ENCODE results near the gene AMOT. TPM values are rescaled to one million over a fixed set of nuclear protein-coding genes. Genes with fewer than 3 reads are reported as not detected.

AMOT gene
- total RNA-seq, 2 donors from 2014 or later, result 4.2 to 7.3 TPM

DNA sequence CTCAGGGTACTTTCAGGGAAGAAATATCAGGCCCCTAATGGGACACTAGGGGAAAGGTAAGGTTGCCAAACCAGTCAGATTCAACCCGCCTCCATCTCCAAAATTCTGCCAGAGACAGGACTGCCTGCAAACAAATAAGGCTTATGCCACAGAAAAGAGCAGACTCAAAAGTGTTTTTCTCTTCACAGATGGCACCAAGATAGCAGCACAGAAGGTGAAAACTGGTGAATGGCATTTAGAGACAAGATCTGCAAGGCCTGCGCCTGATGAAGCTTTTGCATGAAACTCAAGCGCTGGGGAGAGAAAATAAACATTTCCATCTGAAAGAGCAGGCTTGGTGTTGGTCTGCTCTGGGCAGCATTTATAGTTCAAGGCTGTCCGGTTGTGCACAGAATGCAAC lies 27.9 kb downstream of the AMOT start:
- 79 to 95% methylated on average over 3 to 4 of the region's 4 CpGs for WGBS, 2 donors
- no peak for DNase-seq

DNA sequence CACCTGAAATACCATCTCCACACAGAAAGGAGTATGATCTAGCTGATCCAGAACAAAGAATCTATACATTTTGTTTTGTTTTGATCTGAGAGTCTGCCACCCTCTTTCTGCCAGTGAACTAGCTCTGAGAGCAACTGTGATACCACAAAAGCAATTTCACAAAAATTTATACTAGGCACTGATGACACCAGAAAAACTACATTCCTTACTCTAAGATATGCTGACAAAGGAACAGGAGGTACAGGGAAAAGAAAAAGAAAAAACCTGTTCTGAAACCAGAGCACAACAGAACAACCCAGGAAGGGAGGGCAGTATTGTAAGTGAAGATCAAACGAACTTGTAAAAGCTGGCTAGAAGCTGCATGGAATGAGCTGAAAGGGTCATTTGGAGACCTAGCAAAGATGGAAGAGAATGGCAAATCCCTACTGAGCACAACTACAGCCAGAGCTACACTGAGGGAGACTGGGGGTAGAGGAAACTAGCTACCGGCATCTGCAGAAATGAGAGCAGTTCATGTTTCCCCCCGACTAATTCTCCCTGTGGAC lies 31.9 kb downstream of the AMOT start:
- Histone ChIP-seq H3K27me3 (no peaks in the 10 kb centered on the region), H3K4me3 (no peak overlapping the region), H3K4me1 (no peaks in the 10 kb centered on the region), H3K36me3 (replicated peaks in 1 of 2; ENCODE audit: insufficient read depth in 1 of 2, low read depth in 2 of 2) (no peaks in the 10 kb centered on the region), H3K27ac (no peak overlapping the region), H3K9me3 (no peaks in the 10 kb centered on the region)
- no peak for DNase-seq
- intact Hi-C loops (cut with DNase I), result no loop called here
- TF ChIP-seq POLR2A (IDR thresholded peaks at IDR 0.05), result no peak
- TF ChIP-seq, protein P1, sequence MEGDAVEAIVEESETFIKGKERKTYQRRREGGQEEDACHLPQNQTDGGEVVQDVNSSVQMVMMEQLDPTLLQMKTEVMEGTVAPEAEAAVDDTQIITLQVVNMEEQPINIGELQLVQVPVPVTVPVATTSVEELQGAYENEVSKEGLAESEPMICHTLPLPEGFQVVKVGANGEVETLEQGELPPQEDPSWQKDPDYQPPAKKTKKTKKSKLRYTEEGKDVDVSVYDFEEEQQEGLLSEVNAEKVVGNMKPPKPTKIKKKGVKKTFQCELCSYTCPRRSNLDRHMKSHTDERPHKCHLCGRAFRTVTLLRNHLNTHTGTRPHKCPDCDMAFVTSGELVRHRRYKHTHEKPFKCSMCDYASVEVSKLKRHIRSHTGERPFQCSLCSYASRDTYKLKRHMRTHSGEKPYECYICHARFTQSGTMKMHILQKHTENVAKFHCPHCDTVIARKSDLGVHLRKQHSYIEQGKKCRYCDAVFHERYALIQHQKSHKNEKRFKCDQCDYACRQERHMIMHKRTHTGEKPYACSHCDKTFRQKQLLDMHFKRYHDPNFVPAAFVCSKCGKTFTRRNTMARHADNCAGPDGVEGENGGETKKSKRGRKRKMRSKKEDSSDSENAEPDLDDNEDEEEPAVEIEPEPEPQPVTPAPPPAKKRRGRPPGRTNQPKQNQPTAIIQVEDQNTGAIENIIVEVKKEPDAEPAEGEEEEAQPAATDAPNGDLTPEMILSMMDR (IDR thresholded peaks at IDR 0.05), result no peak
- WGBS, 2 donors, result 73 to 83% methylated on average over 3 of the region's 3 CpGs
- no peak for ATAC-seq

More for the DNA sequence above, 27.9 kb downstream of the AMOT start:
- Histone ChIP-seq H3K4me3 (no peak overlapping the region), H3K4me1 (no peaks in the 10 kb centered on the region), H3K27me3 (no peaks in the 10 kb centered on the region), H3K27ac (no peak overlapping the region), H3K36me3 (replicated peaks in 1 of 2; ENCODE audit: insufficient read depth in 1 of 2, low read depth in 2 of 2) (no peaks in the 10 kb centered on the region), H3K9me3 (no peaks in the 10 kb centered on the region)
- no peak for TF ChIP-seq POLR2A (IDR thresholded peaks at IDR 0.05)
- TF ChIP-seq, protein P1 (IDR thresholded peaks at IDR 0.05), result no peak
- ATAC-seq, result no peak
- intact Hi-C loops (cut with DNase I), result no loop called here

DNA sequence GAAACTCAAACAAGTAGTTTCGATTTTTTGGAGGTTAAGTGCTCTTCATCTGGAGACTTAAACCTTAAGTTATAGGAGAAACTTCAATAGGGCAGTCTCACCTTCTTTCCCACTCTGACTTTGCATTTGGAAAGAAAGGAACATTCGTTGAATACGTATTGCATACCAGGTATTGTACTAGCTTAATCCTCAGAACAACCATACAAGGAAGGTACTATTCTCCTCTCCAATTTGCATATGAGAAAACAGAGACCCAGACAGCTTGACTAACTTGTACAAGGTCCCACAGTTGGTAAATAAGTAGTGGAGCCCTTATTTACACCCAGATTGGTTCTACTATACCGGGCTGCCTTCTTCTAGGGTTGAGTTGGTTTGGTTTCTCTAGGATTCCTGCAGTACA lies 32.6 kb downstream of the AMOT start:
- H3K27me3 ChIP-seq, result no peaks in the 10 kb centered on the region
- 66 to 74% methylated on average over 4 of the region's 4 CpGs for WGBS, 2 donors
- H3K4me1 ChIP-seq, result no peaks in the 10 kb centered on the region
- ATAC-seq (no peak), DNase-seq (no peak)
- no peaks in the 10 kb centered on the region for H3K9me3 ChIP-seq
- TF ChIP-seq, protein P1 (IDR thresholded peaks at IDR 0.05), result no peak
- TF ChIP-seq POLR2A (IDR thresholded peaks at IDR 0.05), result no peak
- no peaks in the 10 kb centered on the region for H3K36me3 ChIP-seq (replicated peaks in 1 of 2; ENCODE audit: insufficient read depth in 1 of 2, low read depth in 2 of 2)
- no peak overlapping the region for H3K4me3 ChIP-seq
- H3K27ac ChIP-seq, result no peak overlapping the region
- intact Hi-C loops (cut with DNase I), result no loop called here

DNA sequence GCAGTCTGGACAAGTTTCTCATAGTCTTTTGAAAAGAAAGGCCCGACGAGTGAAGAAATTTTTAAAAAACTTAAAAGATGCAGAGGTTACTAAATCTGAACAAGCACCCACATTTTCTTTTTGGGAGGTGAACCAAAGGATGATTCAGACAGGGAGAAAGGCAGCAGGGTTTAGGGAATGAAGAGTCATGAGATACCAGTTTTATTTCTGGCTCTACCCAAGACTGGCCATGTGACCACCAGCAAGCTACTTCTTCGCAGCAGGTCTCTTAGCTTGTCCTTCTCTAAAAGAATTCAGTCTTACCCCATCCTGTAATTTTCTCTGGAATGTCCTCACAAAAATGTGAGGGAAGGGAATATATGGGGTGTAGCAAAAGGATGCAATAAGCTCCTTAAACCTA lies 37.6 kb downstream of the AMOT start:
- TF ChIP-seq POLR2A (IDR thresholded peaks at IDR 0.05), result no peak
- TF ChIP-seq, protein P1 (IDR thresholded peaks at IDR 0.05), result no peak
- Histone ChIP-seq H3K27me3 (no peaks in the 10 kb centered on the region), H3K4me3 (no peak overlapping the region), H3K9me3 (no peaks in the 10 kb centered on the region), H3K27ac (no peak overlapping the region), H3K4me1 (no peaks in the 10 kb centered on the region), H3K36me3 (replicated peaks in 1 of 2; ENCODE audit: insufficient read depth in 1 of 2, low read depth in 2 of 2) (no peaks in the 10 kb centered on the region)
- DNase-seq, result no peak
- no peak for ATAC-seq
- intact Hi-C loops (cut with DNase I), result no loop called here
- 90 to 92% methylated on average over 3 of the region's 3 CpGs for WGBS, 2 donors

DNA sequence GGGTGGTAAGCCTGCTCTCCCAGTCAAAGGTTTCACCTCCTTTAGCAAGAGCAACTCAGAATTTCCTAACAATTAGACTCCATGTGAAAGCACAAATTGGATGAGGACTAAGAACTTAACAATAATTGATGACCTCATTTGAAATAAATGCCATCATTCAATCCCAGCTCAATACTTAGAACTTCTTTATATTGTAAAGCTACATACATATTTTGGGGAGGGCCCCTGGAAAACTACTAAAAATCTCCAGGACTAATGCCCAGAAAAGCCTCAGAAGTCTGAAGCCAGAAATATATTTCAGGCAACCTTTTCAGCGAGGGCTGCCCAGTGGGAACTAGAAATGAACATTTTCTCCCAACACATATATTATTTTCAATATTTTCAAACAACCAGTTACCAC lies 38.1 kb downstream of the AMOT start:
- Histone ChIP-seq H3K9me3 (no peaks in the 10 kb centered on the region), H3K36me3 (replicated peaks in 1 of 2; ENCODE audit: insufficient read depth in 1 of 2, low read depth in 2 of 2) (no peaks in the 10 kb centered on the region), H3K27ac (no peak overlapping the region), H3K27me3 (no peaks in the 10 kb centered on the region), H3K4me1 (no peaks in the 10 kb centered on the region), H3K4me3 (no peak overlapping the region)
- DNase-seq, result no peak
- TF ChIP-seq, protein P1 (IDR thresholded peaks at IDR 0.05), result no peak
- no peak for TF ChIP-seq POLR2A (IDR thresholded peaks at IDR 0.05)
- intact Hi-C loops (cut with DNase I), result no loop called here
- ATAC-seq, result no peak
- 80 to 100% methylated on average over 1 of the region's 1 CpG for WGBS, 2 donors

Data from body of pancreas (tissue), 4 donors.